GM19324 (cell line): ENCODE data around the gene C1orf210.

ENCODE experiments used
- ATAC-seq: cut with Tn5 transposase; IDR thresholded peaks from one replicate; pipeline ENCODE4 v1.9.1; 2021; ENCODE audit warnings: mild to moderate bottlenecking, moderate library complexity; ENCODE audit not compliant: unreplicated experiment, low FRiP score

Gene C1orf210

GRCh38 chr1:43312663-43313515, 27.5 kb upstream of the C1orf210 start:
- no peak for ATAC-seq

DNA sequence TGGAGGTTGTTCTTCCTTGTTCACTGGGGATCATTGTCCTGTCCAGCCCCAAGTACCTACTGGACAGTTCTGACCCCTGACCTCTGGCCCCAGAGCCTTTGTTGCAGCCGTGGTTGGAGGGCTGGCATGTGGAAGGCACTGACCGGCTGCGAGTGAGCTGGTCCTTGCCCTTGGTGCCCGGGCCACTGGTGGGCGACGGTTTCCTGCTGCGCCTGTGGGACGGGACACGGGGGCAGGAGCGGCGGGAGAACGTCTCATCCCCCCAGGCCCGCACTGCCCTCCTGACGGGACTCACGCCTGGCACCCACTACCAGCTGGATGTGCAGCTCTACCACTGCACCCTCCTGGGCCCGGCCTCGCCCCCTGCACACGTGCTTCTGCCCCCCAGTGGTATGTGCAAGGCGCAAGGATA, 26.8 kb upstream of the C1orf210 start:
- ATAC-seq, result no peak

DNA sequence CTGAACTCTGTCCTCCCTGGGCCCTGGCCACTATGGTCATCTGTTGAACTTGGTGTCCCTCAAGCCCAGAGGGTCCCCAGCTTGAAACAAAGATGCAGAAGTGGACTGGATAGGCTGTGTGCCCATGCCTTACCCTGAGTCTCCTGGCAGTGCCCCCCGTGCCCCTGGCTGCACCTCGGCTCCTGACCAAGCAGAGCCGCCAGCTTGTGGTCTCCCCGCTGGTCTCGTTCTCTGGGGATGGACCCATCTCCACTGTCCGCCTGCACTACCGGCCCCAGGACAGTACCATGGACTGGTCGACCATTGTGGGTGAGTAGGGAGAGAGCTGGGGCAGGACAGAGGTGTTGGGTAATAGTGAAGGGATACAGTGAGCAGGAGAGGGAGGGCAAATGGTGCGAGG, 26.1 kb upstream of the C1orf210 start:
- no peak for ATAC-seq

GRCh38 chr1:43309405-43310025, 24.1 kb upstream of the C1orf210 start:
- ATAC-seq, result no peak

DNA sequence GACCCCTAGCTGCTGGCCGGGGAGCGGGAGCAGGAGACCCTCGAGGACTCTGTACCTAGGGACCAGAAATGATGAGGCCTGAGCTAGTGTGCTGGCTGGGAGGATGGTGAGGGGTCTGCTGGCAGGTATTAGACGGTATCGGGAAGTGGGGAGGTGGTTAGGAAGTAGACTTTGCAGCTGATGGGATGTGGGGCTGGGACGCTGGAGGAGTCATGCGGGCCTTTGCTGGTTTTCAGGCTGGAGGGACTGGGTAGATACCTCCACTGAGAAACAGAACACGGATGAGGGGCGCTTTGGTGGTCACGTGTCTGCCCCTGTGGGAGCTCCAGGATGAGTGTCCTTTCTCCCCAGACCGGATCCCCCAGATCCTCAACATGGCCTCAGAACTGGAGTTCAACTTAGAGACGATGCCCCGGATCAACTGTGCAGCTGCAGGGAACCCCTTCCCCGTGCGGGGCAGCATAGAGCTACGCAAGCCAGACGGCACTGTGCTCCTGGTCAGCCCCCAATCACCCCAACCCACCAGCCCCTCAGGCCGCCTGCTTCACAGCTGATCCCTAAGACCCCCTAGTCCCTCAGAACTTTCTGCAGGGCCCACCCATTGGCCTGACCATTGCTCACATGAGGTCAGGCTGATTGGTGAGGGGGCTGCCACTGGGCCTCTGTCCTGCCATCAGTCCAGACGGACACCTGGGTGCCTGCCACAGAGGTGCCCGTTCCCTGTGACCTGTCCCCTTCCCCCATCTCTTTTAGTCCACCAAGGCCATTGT, 23.4 kb upstream of the C1orf210 start:
- no peak for ATAC-seq

DNA sequence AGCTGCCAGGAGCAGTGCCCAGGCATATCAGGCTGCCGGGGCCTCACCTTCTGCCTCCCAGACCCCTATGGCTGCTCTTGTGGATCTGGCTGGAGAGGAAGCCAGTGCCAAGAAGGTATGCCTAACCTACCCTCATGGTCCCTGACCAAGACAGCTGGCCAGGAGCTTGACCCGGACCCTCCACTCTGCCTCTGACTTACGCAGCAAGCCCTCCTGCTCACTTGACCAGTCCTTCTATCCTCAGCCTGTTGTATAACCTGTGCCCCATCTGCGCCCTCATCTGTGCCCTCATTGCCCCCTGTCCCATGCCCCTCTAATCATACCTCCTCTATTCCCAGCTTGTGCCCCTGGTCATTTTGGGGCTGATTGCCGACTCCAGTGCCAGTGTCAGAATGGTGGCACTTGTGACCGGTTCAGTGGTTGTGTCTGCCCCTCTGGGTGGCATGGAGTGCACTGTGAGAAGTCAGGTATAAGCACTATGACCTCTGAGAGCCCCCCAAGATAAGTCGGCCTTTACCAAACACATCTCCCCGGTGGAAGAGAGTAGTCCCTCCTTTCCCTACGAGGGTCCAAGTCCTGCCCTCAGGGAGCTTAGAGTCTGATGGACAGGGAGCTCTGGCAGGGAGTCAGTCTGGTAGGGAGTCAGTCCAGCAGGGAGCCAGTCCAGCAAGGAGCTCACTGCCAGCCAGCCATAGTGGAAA, 22.2 kb upstream of the C1orf210 start:
- ATAC-seq, result no peak

DNA sequence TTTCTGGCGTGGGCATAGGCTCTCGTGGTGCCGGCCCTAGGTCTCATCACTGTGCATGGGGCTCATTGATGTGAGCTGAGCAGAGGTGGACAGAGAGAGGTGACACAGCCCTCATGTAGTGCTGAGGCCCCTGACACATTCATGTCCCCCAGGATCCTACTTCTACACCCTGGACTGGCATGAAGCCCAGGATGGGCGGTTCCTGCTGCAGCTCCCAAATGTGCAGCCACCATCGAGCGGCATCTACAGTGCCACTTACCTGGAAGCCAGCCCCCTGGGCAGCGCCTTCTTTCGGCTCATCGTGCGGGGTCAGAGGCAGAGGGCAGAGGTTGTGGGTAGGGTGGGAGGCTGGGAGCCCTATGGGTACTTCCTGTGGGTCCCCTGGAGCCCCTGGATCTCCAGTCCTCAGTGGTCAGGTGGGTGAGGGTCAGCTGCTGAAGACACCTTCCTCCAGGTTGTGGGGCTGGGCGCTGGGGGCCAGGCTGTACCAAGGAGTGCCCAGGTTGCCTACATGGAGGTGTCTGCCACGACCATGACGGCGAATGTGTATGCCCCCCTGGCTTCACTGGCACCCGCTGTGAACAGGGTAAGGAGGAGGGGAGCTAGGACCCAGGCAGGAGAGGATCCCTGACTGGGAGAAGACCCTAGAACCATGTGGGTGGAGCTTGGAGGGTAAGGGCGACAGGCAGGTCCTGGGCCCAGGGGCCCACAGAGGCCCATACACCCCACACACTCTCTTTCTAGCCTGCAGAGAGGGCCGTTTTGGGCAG, 21.5 kb upstream of the C1orf210 start:
- ATAC-seq, result no peak

- ATAC-seq, result no peak
Observed at GRCh38 chr1:43305926-43306687, 20.7 kb upstream of the C1orf210 start.

- no peak for ATAC-seq
Observed at GRCh38 chr1:43305461-43305860, 20.1 kb upstream of the C1orf210 start.

GRCh38 chr1:43304771-43305300, 19.5 kb upstream of the C1orf210 start:
- ATAC-seq, result no peak

DNA sequence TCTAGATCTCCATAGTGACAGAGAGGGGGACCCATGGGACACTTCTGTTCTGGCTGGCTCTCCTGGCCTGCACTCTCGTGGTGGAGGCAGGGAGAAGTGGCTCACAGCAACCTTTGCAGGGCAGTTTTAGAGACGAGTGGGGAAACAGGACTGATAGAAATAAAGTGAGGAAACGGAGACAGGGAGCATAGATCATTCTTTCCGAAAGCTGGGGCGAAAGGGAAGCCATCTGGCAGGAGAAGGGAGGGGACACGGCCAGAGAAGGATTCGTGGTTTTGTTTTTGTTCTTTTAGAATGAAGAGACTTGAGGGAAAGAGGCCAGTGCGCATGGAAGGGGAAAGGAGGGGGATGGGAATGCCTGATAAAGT, 18.9 kb upstream of the C1orf210 start:
- ATAC-seq, result no peak

- no peak for ATAC-seq
Observed at GRCh38 chr1:43303471-43304313, 18.3 kb upstream of the C1orf210 start.

- ATAC-seq, result no peak
Observed at GRCh38 chr1:43302721-43303470, 17.5 kb upstream of the C1orf210 start.

- ATAC-seq, result no peak
Observed at GRCh38 chr1:43302201-43302600, 16.8 kb upstream of the C1orf210 start.

- ATAC-seq, result no peak
Observed at GRCh38 chr1:43300378-43301094, 15.2 kb upstream of the C1orf210 start, which contains the start of gene TIE1. TSS of gene TIE1 (plus strand) at chr1:43300982. CDS start at chr1:43301072, 90 bp downstream.

- ATAC-seq, result no peak
Observed at GRCh38 chr1:43299101-43299500, 13.7 kb upstream of the C1orf210 start.

DNA sequence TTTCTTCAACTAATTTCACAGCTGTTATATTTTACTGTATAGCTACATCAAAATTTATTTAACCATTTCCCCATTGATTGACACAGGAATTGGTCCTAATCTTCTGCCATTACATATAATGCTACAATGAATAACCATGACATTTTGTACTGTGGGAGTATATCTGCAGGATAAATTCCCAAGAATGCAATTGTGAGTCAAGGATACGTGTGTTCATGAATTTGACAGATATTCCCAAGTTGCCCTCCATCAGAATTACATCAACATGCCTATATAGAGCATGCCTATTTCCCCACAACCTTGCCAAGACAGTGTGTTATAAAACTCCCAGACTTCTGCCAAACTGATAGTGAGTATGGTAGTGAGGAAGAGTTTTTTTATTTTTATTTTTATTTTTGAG, 12.7 kb upstream of the C1orf210 start:
- no peak for ATAC-seq
